Measurements from ENCODE around the gene CLTCL1.

- no peak for TF ChIP-seq SPI1 (IDR thresholded peaks at IDR 0.05; ENCODE audit: borderline replicate concordance, low read depth)
- TF ChIP-seq REST (IDR thresholded peaks at IDR 0.05; ENCODE audit: insufficient replicate concordance, low read depth), result no peak
- no peak for TF ChIP-seq CTCF (IDR thresholded peaks at IDR 0.05; ENCODE audit: insufficient read depth, low read length)
- no peak for TF ChIP-seq POLR2AphosphoS5 (IDR thresholded peaks at IDR 0.05; ENCODE audit: low read depth)
- TF ChIP-seq GABPA (IDR thresholded peaks at IDR 0.05; ENCODE audit: low read depth), result no peak
Measured at GRCh38 chr22:19307872-19308271, 16.4 kb upstream of the CLTCL1 start.
